HepG2 (cell line): ENCODE data around the gene TDRD3. TPM values are rescaled to one million over a fixed set of nuclear protein-coding genes. Genes with fewer than 3 reads are reported as not detected.

Experiments
- ATAC-seq: fragments of 200-7000 bp; cut with Tn5 transposase; 3 replicates; pipeline ENCODE4 v1.9.1; 2020; ENCODE audit warnings: mild to moderate bottlenecking, moderate library complexity
- BruUV-seq: library from RNA; stranded (reverse); fragments of 400-500 nt; replicated peaks from 2 replicates; lab custom pipeline; 2021; lab: Mats Ljungman, UMichigan
- CTCF ChIA-PET: fragments of 300-600 bp; formaldehyde crosslinking; extraction: SDS; loops from one replicate; lab custom pipeline; 2021; ENCODE audit warnings: low total read pairs, inconsistent platforms, low intra/inter-chr PET ratio; lab: Yijun Ruan, JAX
- POLR2A ChIA-PET: fragments of 350-600 bp; sonication (Branson Sonifier 250); formaldehyde crosslinking; loops from one replicate; lab custom pipeline; 2020; ENCODE audit warnings: antibody characterized with exemption, inconsistent platforms; lab: Yijun Ruan, JAX
- DNase-seq: peaks from one replicate; pipeline ENCODE4 v3.0.0-alpha.2; 2015; ENCODE audit warnings: low spot score
- FAIRE-seq: peaks from 3 replicates; lab custom pipeline; 2011; peaks lifted over from hg19 to GRCh38; lab: Jason Lieb, UNC
- H2AFZ ChIP-seq: one replicate; pipeline ENCODE4 v1.6.1; 2011; ENCODE audit warnings: low read length, inconsistent platforms
- H3K27ac ChIP-seq: fragments of 300-600 bp; 3 replicates; pipeline ENCODE4 v1.8.0; 2011; ENCODE audit warnings: mixed run types, mild to moderate bottlenecking, mixed read lengths, low read length, inconsistent platforms; ENCODE audit not compliant: insufficient read depth; ENCODE audit errors: extremely low read length
- H3K27me3 ChIP-seq, 2 experiments: fragments of 200-600 bp in 1 of 2; 2 replicates in 1 of 2; 3 replicates in 1 of 2; pipeline versions ENCODE4 v1.6.0 to v1.8.0; 2011; ENCODE audit warnings: low read length in 2 of 2, mild to moderate bottlenecking in 2 of 2, moderate library complexity in 2 of 2, inconsistent platforms in 1 of 2; ENCODE audit not compliant: insufficient read depth in 2 of 2, control insufficient read depth in 1 of 2
- H3K36me3 ChIP-seq, 2 experiments: fragments of 200-600 bp in 1 of 2; replicated peaks in 1 of 2; 2 replicates in 1 of 2; 3 replicates in 1 of 2; pipeline versions ENCODE4 v1.5.1 to v1.8.0; 2011; ENCODE audit warnings: low read length in 2 of 2, inconsistent platforms in 1 of 2; ENCODE audit not compliant: insufficient read depth in 2 of 2, control insufficient read depth in 1 of 2
- H3K4me1 ChIP-seq: 2 replicates; pipeline ENCODE4 v1.5.1; 2012; ENCODE audit warnings: low read length, inconsistent platforms; ENCODE audit not compliant: insufficient read depth
- H3K4me2 ChIP-seq: 2 replicates; pipeline ENCODE4 v1.6.0; 2011; ENCODE audit warnings: low read depth, low read length, inconsistent platforms
- H3K4me3 ChIP-seq, 3 experiments: fragments of 200-600 bp in 1 of 3; sonication (generic), shearing (Covaris generic) in 1 of 3; replicated peaks in 1 of 3; 2 replicates each; pipeline ENCODE4 v1.5.1; 2011 to 2016; ENCODE audit warnings: low read length in 3 of 3, inconsistent platforms in 2 of 3, low read depth in 2 of 3, mild to moderate bottlenecking in 2 of 3, control low read depth in 1 of 3, mixed read lengths in 1 of 3; ENCODE audit not compliant: insufficient read depth in 1 of 3
- H3K79me2 ChIP-seq: one replicate; pipeline ENCODE4 v1.6.1; 2011; ENCODE audit warnings: low read length, inconsistent platforms; ENCODE audit not compliant: insufficient read depth
- H3K9ac ChIP-seq: 2 replicates; pipeline ENCODE4 v1.6.0; 2011; ENCODE audit warnings: mild to moderate bottlenecking, low read depth, low read length, inconsistent platforms; ENCODE audit not compliant: insufficient read depth
- H3K9me3 ChIP-seq: 2 replicates; pipeline ENCODE4 v1.5.1; 2012; ENCODE audit warnings: mild to moderate bottlenecking, low read length
- H4K20me1 ChIP-seq: 2 replicates; pipeline ENCODE4 v1.6.0; 2011; ENCODE audit warnings: inconsistent platforms, mild to moderate bottlenecking, low read length, moderate library complexity; ENCODE audit not compliant: insufficient read depth
- CBX5 ChIP-seq: sonication (generic); formaldehyde crosslinking; IDR thresholded peaks from 2 replicates; pipeline ENCODE4 v1.4.0; 2020; ENCODE audit warnings: missing genetic modification reagents, borderline replicate concordance
- EEA1 ChIP-seq: sonication (generic); formaldehyde crosslinking; IDR thresholded peaks from 2 replicates; pipeline ENCODE4 v1.5.1; 2020; ENCODE audit warnings: mild to moderate bottlenecking, missing genetic modification reagents, borderline replicate concordance
- HMGA1 ChIP-seq: sonication (generic); formaldehyde crosslinking; conservative IDR thresholded peaks from 2 replicates; pipeline ENCODE4 v1.4.0; 2020; ENCODE audit warnings: missing genetic modification reagents
- KLF9 ChIP-seq: IDR thresholded peaks from 2 replicates; pipeline ENCODE4 v1.6.1; 2016; ENCODE audit warnings: low read depth
- LCORL ChIP-seq, 2 experiments: fragments of 450-650 bp in 1 of 2; sonication (generic) in 1 of 2; formaldehyde crosslinking in 1 of 2; IDR thresholded peaks; 2 replicates each; pipeline versions ENCODE4 v1.5.0 to v1.6.1; 2017 to 2020; ENCODE audit warnings: antibody characterized with exemption in 1 of 2, missing genetic modification reagents in 1 of 2
- NPAS2 ChIP-seq: sonication (generic); formaldehyde crosslinking; IDR thresholded peaks from 2 replicates; pipeline ENCODE4 v1.8.0; 2022; ENCODE audit warnings: mild to moderate bottlenecking, missing genetic modification reagents, borderline replicate concordance
- TBX2 ChIP-seq: sonication (generic); formaldehyde crosslinking; IDR thresholded peaks from 2 replicates; pipeline ENCODE4 v1.5.0; 2020; ENCODE audit warnings: missing genetic modification reagents, mild to moderate bottlenecking, borderline replicate concordance
- ZFP82 ChIP-seq: sonication (generic); formaldehyde crosslinking; IDR thresholded peaks from 2 replicates; pipeline ENCODE4 v1.5.1; 2020; ENCODE audit warnings: mild to moderate bottlenecking, missing genetic modification reagents, borderline replicate concordance
- ZNF124 ChIP-seq: sonication (generic); formaldehyde crosslinking; IDR thresholded peaks from 2 replicates; pipeline ENCODE4 v1.4.0; 2020; ENCODE audit warnings: missing genetic modification reagents
- ZNF17 ChIP-seq: sonication (generic); formaldehyde crosslinking; IDR thresholded peaks from 2 replicates; pipeline ENCODE4 v1.5.0; 2020; ENCODE audit warnings: mild to moderate bottlenecking, missing genetic modification reagents
- ZNF564 ChIP-seq: sonication (generic); formaldehyde crosslinking; IDR thresholded peaks from 2 replicates; pipeline ENCODE4 v1.8.1; 2023; ENCODE audit warnings: mild to moderate bottlenecking, missing genetic modification reagents
- ZNF629 ChIP-seq: sonication (generic); formaldehyde crosslinking; conservative IDR thresholded peaks from 2 replicates; pipeline ENCODE4 v1.5.0; 2020; ENCODE audit warnings: missing genetic modification reagents
- ZNF776 ChIP-seq: sonication (generic); formaldehyde crosslinking; IDR thresholded peaks from 2 replicates; pipeline ENCODE4 v1.4.0; 2020; ENCODE audit warnings: mild to moderate bottlenecking, missing genetic modification reagents
- ZNF790 ChIP-seq: sonication (generic); formaldehyde crosslinking; IDR thresholded peaks from 2 replicates; pipeline ENCODE4 v1.8.0; 2022; ENCODE audit warnings: missing genetic modification reagents, mild to moderate bottlenecking, borderline replicate concordance
- WGBS: methylation state at CpG from one replicate; pipeline ENCODE4 v1.1.6; 2017; ENCODE audit warnings: low lambda C conversion rate; 5-methylcytosine and 5-hydroxymethylcytosine counted together
- in situ Hi-C: cut with HindIII; loops from 2 replicates; pipeline ENCODE4 v1.10.0; 2017; ENCODE audit warnings: low pct_unique_long_range_greater_than_20kb; ENCODE audit not compliant: extremely low pct_ligation_motif_present
- intact Hi-C: fragments of 100-400 bp; cut with micrococcal nuclease; formaldehyde crosslinking; loops from one replicate; pipeline ENCODE4 v1.10.0; 2022; ENCODE audit not compliant: unreplicated experiment
- polyA plus RNA-seq, 8 experiments: library from polyadenylated mRNA; depleted of rRNA in 3 of 8; stranded (reverse) in 7 of 8; unstranded in 1 of 8; fragments of >200 nt; fragmentation: Illumina TruSeq in 4 of 8; extraction: Trizol in 4 of 8; gene quantifications; 2 replicates each; pipeline versions ENCODE4 v1.2.1 to v1.2.3, GENCODE V29; 2011 to 2016; ENCODE audit warnings: low read depth in 4 of 8, missing spikeins in 1 of 8, mixed read lengths in 1 of 8; ENCODE audit not compliant: insufficient read depth in 1 of 8
- total RNA-seq, 5 experiments: library from RNA; depleted of rRNA; stranded (reverse); fragments of >200 nt; fragmentation: Illumina TruSeq; extraction: Trizol; gene quantifications; 2 replicates each; pipeline ENCODE4 v1.2.3, GENCODE V29; 2016; ENCODE audit warnings: low read depth in 1 of 5
- TF ChIP-seq, protein P1 (sequence below): sonication (generic); formaldehyde crosslinking; IDR thresholded peaks from 2 replicates; pipeline ENCODE4 v1.4.0; 2020; ENCODE audit warnings: mild to moderate bottlenecking, low read depth, missing genetic modification reagents
- TF ChIP-seq, protein P2 (sequence below): sonication (generic); formaldehyde crosslinking; IDR thresholded peaks from 2 replicates; pipeline ENCODE4 v1.5.0; 2020; ENCODE audit warnings: missing genetic modification reagents
- TF ChIP-seq, protein P3 (sequence below): sonication (generic); formaldehyde crosslinking; IDR thresholded peaks from 2 replicates; pipeline ENCODE4 v1.5.1; 2020; ENCODE audit warnings: mild to moderate bottlenecking, missing genetic modification reagents, borderline replicate concordance

TDRD3 gene
- total and polyA plus RNA-seq, 2 of the 13 experiments (the other 11 are each of a cell fraction or from before 2014, with no cell fraction given): 4.7 to 11.8 TPM

DNA sequence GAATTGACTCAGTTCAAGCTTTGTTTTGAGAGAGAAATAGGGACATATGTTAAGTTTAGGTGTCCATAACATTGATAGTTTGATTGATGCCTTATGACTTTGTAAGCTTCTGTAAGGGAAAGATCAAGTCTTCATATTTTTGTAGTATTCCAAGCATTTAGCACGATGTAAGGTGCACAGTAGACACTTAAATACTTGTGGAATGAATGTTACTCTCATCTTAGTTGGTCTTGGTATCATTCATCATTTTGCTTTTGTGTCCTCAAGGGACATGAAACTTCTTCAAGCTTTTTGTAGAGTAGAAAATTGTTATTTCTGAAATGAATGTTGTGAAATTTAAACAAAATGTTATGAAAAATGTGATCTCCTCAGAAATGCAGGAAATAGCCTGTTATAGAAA is 10.1 kb downstream of the TDRD3 start:
- H3K27me3 ChIP-seq: no peaks in the 10 kb centered on the region
- peaks cover 7% of the 10 kb centered on the region for H3K79me2 ChIP-seq
- ATAC-seq: no peak
- H2AFZ ChIP-seq: no peak overlapping the region
- FAIRE-seq: no peak
- peaks cover 11% of the 10 kb centered on the region for H3K4me1 ChIP-seq
- no peak overlapping the region for H3K4me2 ChIP-seq
- CTCF ChIA-PET: no interaction called here
- no peak overlapping the region for H3K4me3 ChIP-seq
- in situ Hi-C loops: no loop called here
- intact Hi-C loops: no loop called here
- no peak for DNase-seq
- WGBS: 93% methylated on average over 1 of the region's 1 CpG
- H3K9ac ChIP-seq: no peak overlapping the region
- H3K36me3 ChIP-seq: no peaks in the 10 kb centered on the region
- BruUV-seq: no TSS peak
- no peaks in the 10 kb centered on the region for H4K20me1 ChIP-seq
- H3K27ac ChIP-seq: no peak overlapping the region
- H3K9me3 ChIP-seq: peaks cover 5% of the 10 kb centered on the region
- POLR2A ChIA-PET: no interaction called here
- TF ChIP-seq, protein P1, sequence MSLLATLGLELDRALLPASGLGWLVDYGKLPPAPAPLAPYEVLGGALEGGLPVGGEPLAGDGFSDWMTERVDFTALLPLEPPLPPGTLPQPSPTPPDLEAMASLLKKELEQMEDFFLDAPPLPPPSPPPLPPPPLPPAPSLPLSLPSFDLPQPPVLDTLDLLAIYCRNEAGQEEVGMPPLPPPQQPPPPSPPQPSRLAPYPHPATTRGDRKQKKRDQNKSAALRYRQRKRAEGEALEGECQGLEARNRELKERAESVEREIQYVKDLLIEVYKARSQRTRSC: no peak
- TF ChIP-seq ZNF776 (no peak), ZNF17 (CRISPR knock-in tag) (no peak), LCORL (IDR thresholded peaks at IDR 0.05) (no peak), LCORL (CRISPR knock-in tag; IDR thresholded peaks at IDR 0.05) (no peak), EEA1 (CRISPR knock-in tag) (no peak), ZNF790 (CRISPR knock-in tag) (no peak), ZNF564 (no peak), ZNF629 (CRISPR knock-in tag) (no peak), TBX2 (CRISPR knock-in tag) (no peak), CBX5 (CRISPR knock-in tag) (no peak), NPAS2 (CRISPR knock-in tag) (no peak), KLF9 (CRISPR knock-in tag) (no peak), HMGA1 (CRISPR knock-in tag) (no peak), ZFP82 (CRISPR knock-in tag) (no peak), ZNF124 (CRISPR knock-in tag) (no peak)
- TF ChIP-seq, protein P2, sequence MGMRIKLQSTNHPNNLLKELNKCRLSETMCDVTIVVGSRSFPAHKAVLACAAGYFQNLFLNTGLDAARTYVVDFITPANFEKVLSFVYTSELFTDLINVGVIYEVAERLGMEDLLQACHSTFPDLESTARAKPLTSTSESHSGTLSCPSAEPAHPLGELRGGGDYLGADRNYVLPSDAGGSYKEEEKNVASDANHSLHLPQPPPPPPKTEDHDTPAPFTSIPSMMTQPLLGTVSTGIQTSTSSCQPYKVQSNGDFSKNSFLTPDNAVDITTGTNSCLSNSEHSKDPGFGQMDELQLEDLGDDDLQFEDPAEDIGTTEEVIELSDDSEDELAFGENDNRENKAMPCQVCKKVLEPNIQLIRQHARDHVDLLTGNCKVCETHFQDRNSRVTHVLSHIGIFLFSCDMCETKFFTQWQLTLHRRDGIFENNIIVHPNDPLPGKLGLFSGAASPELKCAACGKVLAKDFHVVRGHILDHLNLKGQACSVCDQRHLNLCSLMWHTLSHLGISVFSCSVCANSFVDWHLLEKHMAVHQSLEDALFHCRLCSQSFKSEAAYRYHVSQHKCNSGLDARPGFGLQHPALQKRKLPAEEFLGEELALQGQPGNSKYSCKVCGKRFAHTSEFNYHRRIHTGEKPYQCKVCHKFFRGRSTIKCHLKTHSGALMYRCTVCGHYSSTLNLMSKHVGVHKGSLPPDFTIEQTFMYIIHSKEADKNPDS: no peak
- TF ChIP-seq, protein P3, sequence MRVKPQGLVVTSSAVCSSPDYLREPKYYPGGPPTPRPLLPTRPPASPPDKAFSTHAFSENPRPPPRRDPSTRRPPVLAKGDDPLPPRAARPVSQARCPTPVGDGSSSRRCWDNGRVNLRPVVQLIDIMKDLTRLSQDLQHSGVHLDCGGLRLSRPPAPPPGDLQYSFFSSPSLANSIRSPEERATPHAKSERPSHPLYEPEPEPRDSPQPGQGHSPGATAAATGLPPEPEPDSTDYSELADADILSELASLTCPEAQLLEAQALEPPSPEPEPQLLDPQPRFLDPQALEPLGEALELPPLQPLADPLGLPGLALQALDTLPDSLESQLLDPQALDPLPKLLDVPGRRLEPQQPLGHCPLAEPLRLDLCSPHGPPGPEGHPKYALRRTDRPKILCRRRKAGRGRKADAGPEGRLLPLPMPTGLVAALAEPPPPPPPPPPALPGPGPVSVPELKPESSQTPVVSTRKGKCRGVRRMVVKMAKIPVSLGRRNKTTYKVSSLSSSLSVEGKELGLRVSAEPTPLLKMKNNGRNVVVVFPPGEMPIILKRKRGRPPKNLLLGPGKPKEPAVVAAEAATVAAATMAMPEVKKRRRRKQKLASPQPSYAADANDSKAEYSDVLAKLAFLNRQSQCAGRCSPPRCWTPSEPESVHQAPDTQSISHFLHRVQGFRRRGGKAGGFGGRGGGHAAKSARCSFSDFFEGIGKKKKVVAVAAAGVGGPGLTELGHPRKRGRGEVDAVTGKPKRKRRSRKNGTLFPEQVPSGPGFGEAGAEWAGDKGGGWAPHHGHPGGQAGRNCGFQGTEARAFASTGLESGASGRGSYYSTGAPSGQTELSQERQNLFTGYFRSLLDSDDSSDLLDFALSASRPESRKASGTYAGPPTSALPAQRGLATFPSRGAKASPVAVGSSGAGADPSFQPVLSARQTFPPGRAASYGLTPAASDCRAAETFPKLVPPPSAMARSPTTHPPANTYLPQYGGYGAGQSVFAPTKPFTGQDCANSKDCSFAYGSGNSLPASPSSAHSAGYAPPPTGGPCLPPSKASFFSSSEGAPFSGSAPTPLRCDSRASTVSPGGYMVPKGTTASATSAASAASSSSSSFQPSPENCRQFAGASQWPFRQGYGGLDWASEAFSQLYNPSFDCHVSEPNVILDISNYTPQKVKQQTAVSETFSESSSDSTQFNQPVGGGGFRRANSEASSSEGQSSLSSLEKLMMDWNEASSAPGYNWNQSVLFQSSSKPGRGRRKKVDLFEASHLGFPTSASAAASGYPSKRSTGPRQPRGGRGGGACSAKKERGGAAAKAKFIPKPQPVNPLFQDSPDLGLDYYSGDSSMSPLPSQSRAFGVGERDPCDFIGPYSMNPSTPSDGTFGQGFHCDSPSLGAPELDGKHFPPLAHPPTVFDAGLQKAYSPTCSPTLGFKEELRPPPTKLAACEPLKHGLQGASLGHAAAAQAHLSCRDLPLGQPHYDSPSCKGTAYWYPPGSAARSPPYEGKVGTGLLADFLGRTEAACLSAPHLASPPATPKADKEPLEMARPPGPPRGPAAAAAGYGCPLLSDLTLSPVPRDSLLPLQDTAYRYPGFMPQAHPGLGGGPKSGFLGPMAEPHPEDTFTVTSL (CRISPR knock-in tag): no peak
